Activated CD4-positive, alpha-beta T cell treated with anti-CD3 and anti-CD28 coated beads, Interleukin-10, Interleukin-2, amounts not matched to agents 100 ng/mL and 50 ng/mL, durations not matched to agents 16 hours and 8 hours (primary cell): Measurements from ENCODE around the gene ODF2.
A peak's percentile ranks its signal among the peaks of the same experiment; 100 is the strongest.
"Not testable (repeated sequence)": the region's sequence is repeated elsewhere in the genome, so short reads cannot be mapped to it uniquely, and the experiment has no call there.

ENCODE experiments used
- DNase-seq: peaks from one replicate; pipeline ENCODE4 v3.0.0-alpha.2; 2020

The ODF2 gene

GRCh38 chr9:128455849-128456612, at the start of gene ODF2:
Gene ODF2, plus strand, starts transcription at chr9:128456006. Its CDS starts 86 bp downstream, at chr9:128456092.
- DNase-seq = peak; percentile 99

DNA sequence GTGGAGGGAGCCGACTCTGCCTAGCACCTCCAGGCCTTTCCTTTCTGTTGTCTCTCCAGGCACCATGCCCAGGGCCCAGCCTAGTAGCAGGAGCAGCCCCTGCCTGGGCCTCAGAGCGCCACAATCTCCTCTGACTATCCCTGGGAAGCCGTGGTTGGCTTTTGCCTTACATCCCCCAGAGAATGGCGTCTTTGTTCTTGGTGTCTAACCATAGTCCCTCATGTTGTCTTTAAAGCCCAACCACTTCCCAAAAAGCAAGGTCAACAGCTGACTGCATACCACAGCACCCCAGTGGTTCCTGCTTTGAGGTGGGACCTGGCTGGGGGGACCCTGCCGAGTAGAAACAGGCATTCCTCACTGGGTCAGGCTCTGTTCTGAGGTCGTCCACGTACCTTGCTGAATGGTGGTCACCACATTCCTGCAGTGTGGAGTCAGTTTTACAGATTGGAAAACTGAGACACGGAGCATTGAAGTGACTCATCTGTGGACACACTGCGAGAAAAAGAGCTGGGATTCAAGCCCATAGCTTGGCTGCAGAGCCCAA, 48.9 kb upstream of the ODF2 start:
- no peak for DNase-seq

DNA sequence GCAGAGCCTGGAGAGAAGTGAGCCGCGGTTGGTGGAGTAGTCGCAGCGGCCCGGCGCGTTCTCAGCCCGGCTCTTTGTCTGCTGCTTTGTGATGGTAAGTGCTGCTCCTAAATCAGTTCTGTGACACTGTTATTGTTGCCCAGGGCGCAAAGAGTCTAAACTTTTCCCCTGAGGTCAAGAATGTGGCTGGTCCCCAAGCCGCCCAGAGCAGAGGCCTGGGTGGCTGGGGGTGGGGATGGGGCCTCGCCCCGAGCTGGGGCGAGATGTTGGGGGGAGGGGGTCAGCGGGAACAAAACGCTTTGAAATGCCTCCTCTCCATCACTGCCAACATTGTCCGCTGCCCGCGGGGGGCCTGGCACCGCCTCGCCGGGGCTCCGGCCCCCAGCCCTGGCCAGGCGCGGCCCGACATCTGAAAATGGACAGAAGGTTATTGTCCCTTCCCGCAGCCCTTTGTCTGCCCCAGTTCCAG, 46.8 kb upstream of the ODF2 start:
- DNase-seq = no peak

DNA sequence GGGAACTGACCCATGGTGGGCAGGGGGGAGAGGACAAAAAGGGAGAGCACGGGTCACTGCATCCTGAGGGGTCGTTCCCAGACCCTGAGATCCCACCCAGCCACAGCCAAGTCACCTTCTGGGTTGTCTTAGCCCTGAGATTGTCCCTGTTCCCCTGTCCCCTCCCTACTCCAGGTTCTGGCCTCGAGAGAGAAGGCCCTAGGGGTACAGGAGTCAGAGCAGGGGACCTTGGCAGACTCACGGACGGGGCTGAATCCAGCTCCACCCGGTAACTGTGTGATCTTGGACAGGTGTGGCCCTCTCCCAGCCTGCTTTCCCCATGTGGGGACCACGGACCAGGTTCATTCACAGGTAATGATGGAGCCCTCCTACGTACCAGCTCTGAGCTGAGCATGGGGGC, 46.4 kb upstream of the ODF2 start:
- no peak for DNase-seq

DNA sequence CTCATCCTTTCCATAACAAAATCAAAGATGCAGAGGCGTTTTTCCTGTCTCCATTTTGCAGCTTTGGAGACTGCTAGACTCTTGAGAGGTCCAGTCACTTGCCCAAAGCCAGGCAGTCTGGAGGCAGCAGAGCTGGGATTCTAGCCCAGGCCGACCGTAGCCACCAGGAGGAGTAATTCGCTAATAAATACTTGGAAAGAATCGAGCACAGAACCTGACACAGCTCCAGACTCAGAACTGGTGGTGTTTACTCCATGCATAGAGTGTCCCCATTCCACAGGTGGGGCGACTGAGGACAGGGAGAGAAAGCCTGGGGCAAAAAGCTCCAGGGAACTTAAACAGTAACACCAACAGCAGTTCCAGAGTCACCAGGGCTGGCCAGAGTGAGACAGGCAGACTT, 45.8 kb upstream of the ODF2 start:
- DNase-seq = no peak

- no peak for DNase-seq
These were observed 44.3 kb upstream of the ODF2 start for GRCh38 chr9:128411364-128412119.

DNA sequence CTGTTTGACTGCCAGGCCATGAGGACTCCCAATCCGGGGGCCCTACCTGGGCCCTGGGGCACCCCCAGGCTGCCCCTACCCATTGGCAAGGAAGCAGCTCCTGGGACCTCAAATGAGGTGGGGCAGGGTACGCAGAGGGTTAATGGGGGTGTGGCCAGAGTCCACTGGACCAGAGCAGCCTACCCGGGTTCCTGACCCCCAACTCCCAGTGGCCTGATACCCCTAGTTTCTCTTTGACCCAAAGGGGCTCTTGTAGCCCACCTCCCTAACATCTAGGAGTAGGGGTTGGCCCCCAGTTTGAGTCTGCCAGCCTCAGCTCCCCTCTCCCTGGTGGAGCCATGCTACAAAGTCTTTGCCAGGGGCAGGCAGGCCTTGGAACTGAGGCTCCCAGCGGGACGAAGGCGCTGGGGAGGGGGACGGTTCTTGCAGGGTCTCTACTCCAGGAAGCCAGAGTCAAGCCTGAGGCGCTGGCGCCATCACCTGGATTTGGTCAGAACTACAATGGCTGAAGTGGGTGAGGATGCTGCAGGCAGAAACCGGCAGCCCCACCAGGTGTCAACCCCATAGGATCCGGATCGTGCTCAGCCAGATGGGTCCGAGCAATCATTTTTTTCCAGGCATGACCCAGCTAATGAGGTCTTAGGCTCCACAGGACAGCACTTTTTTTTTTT, 43.6 kb upstream of the ODF2 start:
- DNase-seq = peak; percentile 54

GRCh38 chr9:128413728-128414127, 42.1 kb upstream of the ODF2 start:
- not testable (repeated sequence) for DNase-seq

GRCh38 chr9:128414461-128414860, 41.3 kb upstream of the ODF2 start:
- DNase-seq = no peak

GRCh38 chr9:128415281-128415680, 40.5 kb upstream of the ODF2 start:
- no peak for DNase-seq

GRCh38 chr9:128416014-128416413, 39.8 kb upstream of the ODF2 start:
- DNase-seq = no peak

DNA sequence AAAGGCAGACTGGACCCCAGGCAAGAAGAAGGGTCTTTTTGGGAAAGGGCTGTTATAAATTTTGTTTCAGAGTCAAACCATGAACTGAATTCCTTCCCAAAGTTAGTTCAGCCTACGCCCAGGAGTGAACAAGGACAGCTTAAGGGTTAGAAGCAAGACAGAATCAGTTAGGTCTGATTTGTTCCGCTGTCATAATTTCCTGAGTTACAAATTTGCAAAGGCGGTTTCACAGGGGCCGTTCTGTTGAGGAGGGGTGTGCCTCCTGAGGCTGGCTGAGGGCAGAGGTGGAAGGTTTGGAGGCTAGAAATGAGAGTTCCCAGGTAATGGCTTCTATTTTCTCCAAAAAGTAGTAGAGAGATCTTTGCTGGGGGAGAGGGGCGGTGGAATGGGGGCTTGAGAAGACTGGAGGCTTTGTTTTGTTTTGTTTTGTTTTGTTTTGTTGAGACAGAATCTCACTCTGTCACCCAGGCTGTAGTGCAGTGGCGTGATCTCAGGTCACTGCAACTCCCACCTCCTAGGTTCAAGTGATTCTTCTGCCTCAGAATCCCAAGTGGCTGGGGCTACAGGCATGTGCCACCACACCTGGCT, 39.3 kb upstream of the ODF2 start:
- DNase-seq = no peak

DNA sequence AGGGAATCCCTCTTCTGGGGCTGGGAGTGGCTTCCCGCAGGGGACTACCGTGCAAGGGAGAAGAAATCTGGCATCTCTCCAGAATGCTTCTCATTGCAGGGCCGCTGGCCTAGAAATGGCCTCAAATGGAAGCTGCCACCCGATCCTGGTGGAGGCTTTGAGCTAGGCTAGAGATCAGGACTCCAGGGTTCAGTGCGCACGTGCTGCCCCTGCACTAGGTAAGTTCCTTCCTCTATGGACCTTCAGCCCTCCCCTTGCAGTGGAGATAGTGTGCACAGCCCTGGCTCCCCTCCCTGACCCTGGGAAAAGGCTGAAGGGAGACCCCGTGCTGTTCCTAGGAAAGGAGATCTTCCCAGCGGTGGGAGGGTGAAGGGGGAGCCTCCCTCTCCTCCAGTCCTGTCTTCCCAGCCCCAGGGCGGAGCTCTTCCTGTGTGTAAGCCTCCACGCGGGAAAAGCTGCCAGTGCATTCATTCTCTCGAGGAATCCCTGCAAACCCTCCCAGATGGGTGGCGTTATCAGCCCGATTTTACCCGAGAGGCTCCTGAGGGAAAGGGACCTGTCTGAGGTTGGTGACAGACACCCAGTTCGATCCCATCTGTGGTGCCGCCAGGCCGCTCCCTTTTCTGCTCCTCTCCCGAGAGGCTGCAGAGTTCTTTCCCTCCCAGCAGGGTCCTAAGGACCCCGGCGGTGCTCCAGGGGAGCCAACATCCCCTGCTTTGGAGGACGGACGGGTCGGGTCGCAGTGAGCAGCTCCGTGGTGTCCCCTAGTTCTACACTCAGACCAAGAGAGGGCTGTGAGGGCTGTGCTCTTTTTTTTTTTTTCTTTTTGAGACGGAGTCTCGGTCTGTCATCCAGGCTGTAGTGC, 36.5 kb upstream of the ODF2 start:
- no peak for DNase-seq

DNA sequence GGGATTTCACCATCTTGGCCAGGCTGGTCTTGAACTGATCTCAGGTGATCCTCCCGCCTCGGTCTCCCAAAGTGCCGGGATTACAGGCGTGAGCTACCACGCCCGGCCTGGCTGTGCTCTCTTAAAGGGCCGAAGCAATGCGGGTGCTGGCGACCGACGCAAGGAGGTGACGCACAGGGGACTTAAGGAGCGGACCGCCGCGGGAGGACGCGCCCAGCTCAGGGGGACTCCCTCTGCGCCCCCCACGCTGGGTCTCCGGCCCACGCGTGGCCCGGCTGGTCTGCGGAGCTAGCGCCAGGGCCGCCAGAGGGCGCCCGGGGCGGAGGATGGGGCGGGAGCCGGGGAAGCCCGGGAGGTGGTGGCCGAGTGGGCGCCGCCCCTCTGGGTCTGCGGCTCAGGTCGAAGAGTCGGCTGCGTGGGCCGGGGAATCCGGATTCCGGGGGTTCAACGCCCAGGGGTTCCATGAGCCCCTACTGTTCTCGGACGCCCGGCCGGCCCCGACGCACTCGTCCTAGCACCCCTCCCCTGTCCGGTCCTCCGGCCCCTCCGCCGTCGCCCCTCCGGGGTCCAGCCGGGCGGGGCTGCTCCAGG, 35.7 kb upstream of the ODF2 start:
- peak; percentile 74 for DNase-seq

GRCh38 chr9:128420651-128421481, 34.9 kb upstream of the ODF2 start, which contains the start of gene CERCAM:
Gene CERCAM, plus strand, starts transcription at chr9:128420857. Its CDS starts 21 bp downstream, at chr9:128420878.
- DNase-seq = peak; percentile 34

- no peak for DNase-seq
These were observed 34.3 kb upstream of the ODF2 start for GRCh38 chr9:128421482-128421996.

DNA sequence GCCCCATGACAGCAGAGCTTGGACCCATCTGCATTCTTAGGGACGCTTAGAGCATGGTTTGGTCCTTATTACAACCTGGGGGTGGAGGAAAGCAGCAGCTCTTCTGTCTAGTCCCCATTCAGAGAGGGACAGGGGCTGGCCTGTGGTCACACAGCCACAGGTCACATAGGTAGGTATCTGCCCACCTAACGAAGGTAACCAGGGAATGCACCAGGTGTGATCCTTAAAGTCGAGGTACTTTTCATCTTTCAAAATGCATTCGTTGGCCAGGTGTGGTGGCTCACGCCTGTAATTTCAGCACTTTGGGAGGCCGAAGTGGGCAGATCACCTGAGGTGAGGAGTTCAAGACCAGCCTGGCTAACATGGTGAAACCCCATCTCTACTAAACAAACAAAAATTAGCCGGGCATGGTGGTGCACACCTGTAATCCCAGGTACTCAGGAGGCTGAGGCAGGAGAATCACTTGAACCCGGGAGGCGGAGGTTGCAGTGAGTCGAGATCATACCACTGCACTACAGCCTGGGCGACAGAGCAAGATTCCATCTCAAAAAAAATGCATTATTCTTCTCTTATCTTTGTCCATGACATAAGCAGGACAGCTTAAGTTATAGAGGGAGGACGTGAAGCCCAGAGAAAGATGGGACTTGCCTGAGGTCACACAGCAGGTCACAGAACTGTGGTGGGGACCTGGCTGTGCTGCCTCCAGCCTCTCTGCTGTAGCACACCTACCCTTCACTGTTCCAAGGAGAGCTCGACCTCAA, 33.6 kb upstream of the ODF2 start:
- not testable (repeated sequence) for DNase-seq

- DNase-seq = no peak
These were observed 33.0 kb upstream of the ODF2 start for GRCh38 chr9:128422783-128423150.

- DNase-seq = not testable (repeated sequence)
These were observed 32.5 kb upstream of the ODF2 start for GRCh38 chr9:128423356-128423755.
